ENCODE measurements around the gene SAXO2. TPM values are rescaled to one million over a fixed set of nuclear protein-coding genes. Genes with fewer than 3 reads are reported as not detected.
"Not testable (repeated sequence)": the region's sequence is repeated elsewhere in the genome, so short reads cannot be mapped to it uniquely, and the experiment has no call there.

Gene SAXO2
- total and polyA plus RNA-seq, 2 donors (not counting 1 experiment from before 2014, with no cell fraction given) = 2.5 to 30.2 TPM

DNA sequence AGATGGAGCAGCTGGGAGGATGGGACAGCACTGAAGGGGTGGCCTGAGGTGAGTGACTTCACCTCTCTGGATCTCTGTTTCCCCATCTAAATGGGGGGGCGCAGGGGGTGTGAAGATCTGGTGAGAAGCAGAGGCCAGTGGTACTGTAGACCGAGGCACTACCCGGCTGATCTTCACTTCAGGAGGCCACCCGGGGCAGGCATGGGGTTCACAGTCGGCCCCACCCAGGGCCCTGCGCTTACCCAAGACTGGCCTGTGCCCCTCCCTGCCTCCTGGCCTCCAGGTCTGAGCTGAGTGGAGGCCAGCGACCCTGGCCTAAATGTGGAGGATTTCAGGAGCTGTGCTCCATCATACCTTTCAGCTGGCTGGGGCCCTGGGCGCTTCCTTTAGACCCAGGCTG is 55.7 kb downstream of the SAXO2 start:
- H3K27ac ChIP-seq (ENCODE audit: low read length in 2 of 2); CTCF ChIA-PET; H3K9me3 Mint-ChIP-seq (ENCODE audit: insufficient read depth); ATAC-seq (ENCODE audit: low read depth); H3K36me3 ChIP-seq (replicated peaks in 1 of 2; ENCODE audit: control extremely low read depth in 1 of 2, control insufficient read depth in 1 of 2, extremely low read depth in 1 of 2, insufficient read depth in 2 of 2, low read length in 1 of 2); H3K79me2 ChIP-seq (ENCODE audit: control insufficient read depth, insufficient read depth, low read length); H3K4me2 ChIP-seq (replicated peaks; ENCODE audit: low read depth, low read length, poor library complexity, severe bottlenecking); H4K20me1 ChIP-seq (ENCODE audit: control insufficient read depth, insufficient read depth, low read length, poor library complexity, severe bottlenecking); H3K4me3 ChIP-seq (ENCODE audit: control extremely low read depth in 1 of 5, extremely low read depth in 1 of 5, insufficient read depth in 1 of 5, low read depth in 2 of 5, low read length in 4 of 5); H3K4me1 ChIP-seq (ENCODE audit: control insufficient read depth in 2 of 2, insufficient read depth in 2 of 2, low read length in 2 of 2); H2AFZ ChIP-seq (ENCODE audit: insufficient read depth, low read depth, low read length, poor library complexity, severe bottlenecking); H3K9me3 ChIP-seq (ENCODE audit: control extremely low read depth in 1 of 3, control insufficient read depth in 2 of 3, insufficient read depth in 1 of 3, low read length in 2 of 3); intact Hi-C loops (cut with micrococcal nuclease); H3K4me3 Mint-ChIP-seq; POLR2A ChIA-PET; H3K4me1 Mint-ChIP-seq; H3K27me3 ChIP-seq (replicated peaks in 1 of 4; ENCODE audit: control extremely low read depth in 1 of 4, control insufficient read depth in 3 of 4, insufficient read depth in 4 of 4, low read length in 3 of 4); H3K27me3 Mint-ChIP-seq; H3K27ac Mint-ChIP-seq; DNase-seq; H3K9ac ChIP-seq (ENCODE audit: low read length): not testable (repeated sequence)
- 88% methylated on average over 7 of the region's 8 CpGs for WGBS (ENCODE audit: insufficient coverage)

DNA sequence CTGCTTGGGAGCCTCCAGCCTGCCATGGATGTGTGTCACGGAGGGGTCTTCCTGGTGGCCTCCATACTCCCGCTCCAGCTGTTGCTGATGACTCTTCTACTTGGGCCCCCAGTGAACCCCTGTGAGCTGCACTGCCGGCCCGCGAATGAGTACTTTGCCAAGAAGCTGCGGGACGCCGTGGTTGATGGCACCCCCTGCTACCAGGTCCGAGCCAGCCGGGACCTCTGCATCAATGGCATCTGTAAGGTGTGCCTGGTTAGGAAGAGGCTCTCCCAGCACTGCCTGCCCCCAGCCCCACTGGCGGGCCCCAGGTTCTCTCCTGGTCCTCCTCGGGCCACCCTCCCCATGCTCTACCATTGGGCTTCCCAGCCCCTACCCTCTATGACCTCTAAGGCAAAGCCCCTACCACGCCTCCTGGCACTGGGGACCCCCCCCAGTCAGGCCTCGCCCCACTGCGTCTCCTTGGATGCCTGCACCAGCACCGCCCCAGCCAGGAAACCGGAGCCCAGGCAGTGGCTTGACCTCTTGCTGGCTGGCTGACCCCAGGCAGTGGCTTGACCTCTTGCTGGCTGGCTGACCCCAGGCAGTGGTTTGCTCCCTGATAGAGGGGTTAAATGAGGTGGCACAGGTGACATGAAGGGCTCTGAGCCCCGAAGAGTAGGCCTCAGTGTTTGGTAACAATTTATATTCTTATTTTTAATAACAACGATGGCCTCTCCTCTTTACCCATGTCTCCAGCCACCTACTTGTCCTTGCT is 57.1 kb downstream of the SAXO2 start:
- CTCF ChIA-PET; H3K9me3 Mint-ChIP-seq (ENCODE audit: insufficient read depth); H3K27ac Mint-ChIP-seq; H3K4me2 ChIP-seq (replicated peaks; ENCODE audit: low read depth, low read length, poor library complexity, severe bottlenecking); intact Hi-C loops (cut with micrococcal nuclease); H3K4me1 Mint-ChIP-seq; H3K27me3 ChIP-seq (replicated peaks in 1 of 4; ENCODE audit: control extremely low read depth in 1 of 4, control insufficient read depth in 3 of 4, insufficient read depth in 4 of 4, low read length in 3 of 4); POLR2A ChIA-PET; H3K36me3 ChIP-seq (replicated peaks in 1 of 2; ENCODE audit: control extremely low read depth in 1 of 2, control insufficient read depth in 1 of 2, extremely low read depth in 1 of 2, insufficient read depth in 2 of 2, low read length in 1 of 2); H3K9ac ChIP-seq (ENCODE audit: low read length); H3K79me2 ChIP-seq (ENCODE audit: control insufficient read depth, insufficient read depth, low read length); DNase-seq; H3K27me3 Mint-ChIP-seq; H2AFZ ChIP-seq (ENCODE audit: insufficient read depth, low read depth, low read length, poor library complexity, severe bottlenecking); H4K20me1 ChIP-seq (ENCODE audit: control insufficient read depth, insufficient read depth, low read length, poor library complexity, severe bottlenecking); H3K4me3 ChIP-seq (ENCODE audit: control extremely low read depth in 1 of 5, extremely low read depth in 1 of 5, insufficient read depth in 1 of 5, low read depth in 2 of 5, low read length in 4 of 5); H3K4me1 ChIP-seq (ENCODE audit: control insufficient read depth in 2 of 2, insufficient read depth in 2 of 2, low read length in 2 of 2); ATAC-seq (ENCODE audit: low read depth); H3K27ac ChIP-seq (ENCODE audit: low read length in 2 of 2); H3K4me3 Mint-ChIP-seq; H3K9me3 ChIP-seq (ENCODE audit: control extremely low read depth in 1 of 3, control insufficient read depth in 2 of 3, insufficient read depth in 1 of 3, low read length in 2 of 3): not testable (repeated sequence)
- WGBS (ENCODE audit: insufficient coverage) = 90% methylated on average over 4 of the region's 19 CpGs

DNA sequence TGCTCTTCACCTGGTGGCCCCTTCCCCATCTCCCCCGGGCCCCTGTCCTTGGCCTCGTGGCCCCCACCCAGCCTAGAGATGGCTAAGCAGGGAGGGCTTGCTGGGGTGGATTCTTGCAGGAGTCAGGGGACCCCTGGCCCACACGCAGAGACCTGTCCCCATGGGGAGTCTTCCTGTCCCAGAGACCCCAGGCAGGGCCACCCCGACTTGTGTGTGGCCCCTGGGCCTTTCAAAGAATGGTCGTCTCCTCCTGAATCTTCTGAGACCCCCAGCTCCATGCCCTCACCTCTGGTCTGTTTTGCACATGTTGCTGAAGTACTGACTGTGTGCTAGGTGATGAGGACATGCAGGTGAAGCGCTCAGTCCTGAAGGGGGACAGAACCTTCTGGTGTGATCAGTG is 58.2 kb downstream of the SAXO2 start:
- H3K4me1 Mint-ChIP-seq; H4K20me1 ChIP-seq (ENCODE audit: control insufficient read depth, insufficient read depth, low read length, poor library complexity, severe bottlenecking); H3K9me3 ChIP-seq (ENCODE audit: control extremely low read depth in 1 of 3, control insufficient read depth in 2 of 3, insufficient read depth in 1 of 3, low read length in 2 of 3); CTCF ChIA-PET; H3K27me3 ChIP-seq (replicated peaks in 1 of 4; ENCODE audit: control extremely low read depth in 1 of 4, control insufficient read depth in 3 of 4, insufficient read depth in 4 of 4, low read length in 3 of 4); intact Hi-C loops (cut with micrococcal nuclease); H3K9ac ChIP-seq (ENCODE audit: low read length); POLR2A ChIA-PET; H3K27ac Mint-ChIP-seq; H3K9me3 Mint-ChIP-seq (ENCODE audit: insufficient read depth); H3K79me2 ChIP-seq (ENCODE audit: control insufficient read depth, insufficient read depth, low read length); H3K4me1 ChIP-seq (ENCODE audit: control insufficient read depth in 2 of 2, insufficient read depth in 2 of 2, low read length in 2 of 2); H3K27me3 Mint-ChIP-seq; DNase-seq; H3K36me3 ChIP-seq (replicated peaks in 1 of 2; ENCODE audit: control extremely low read depth in 1 of 2, control insufficient read depth in 1 of 2, extremely low read depth in 1 of 2, insufficient read depth in 2 of 2, low read length in 1 of 2); H3K27ac ChIP-seq (ENCODE audit: low read length in 2 of 2); H3K4me3 ChIP-seq (ENCODE audit: control extremely low read depth in 1 of 5, extremely low read depth in 1 of 5, insufficient read depth in 1 of 5, low read depth in 2 of 5, low read length in 4 of 5); ATAC-seq (ENCODE audit: low read depth); H2AFZ ChIP-seq (ENCODE audit: insufficient read depth, low read depth, low read length, poor library complexity, severe bottlenecking); H3K4me2 ChIP-seq (replicated peaks; ENCODE audit: low read depth, low read length, poor library complexity, severe bottlenecking); H3K4me3 Mint-ChIP-seq: not testable (repeated sequence)
- WGBS (ENCODE audit: insufficient coverage) = no CpG with 5 or more reads among the region's 6 CpGs

GRCh38 chr15:82322488-82322887 is 59.9 kb downstream of the SAXO2 start:
- H3K27me3 ChIP-seq (replicated peaks in 1 of 4; ENCODE audit: control extremely low read depth in 1 of 4, control insufficient read depth in 3 of 4, insufficient read depth in 4 of 4, low read length in 3 of 4); H3K4me1 Mint-ChIP-seq; DNase-seq; H3K27ac Mint-ChIP-seq; CTCF ChIA-PET; H3K4me1 ChIP-seq (ENCODE audit: control insufficient read depth in 2 of 2, insufficient read depth in 2 of 2, low read length in 2 of 2); H3K36me3 ChIP-seq (replicated peaks in 1 of 2; ENCODE audit: control extremely low read depth in 1 of 2, control insufficient read depth in 1 of 2, extremely low read depth in 1 of 2, insufficient read depth in 2 of 2, low read length in 1 of 2); POLR2A ChIA-PET; H4K20me1 ChIP-seq (ENCODE audit: control insufficient read depth, insufficient read depth, low read length, poor library complexity, severe bottlenecking); H3K4me3 Mint-ChIP-seq; ATAC-seq (ENCODE audit: low read depth); H3K27ac ChIP-seq (ENCODE audit: low read length in 2 of 2); H3K79me2 ChIP-seq (ENCODE audit: control insufficient read depth, insufficient read depth, low read length); H3K9me3 ChIP-seq (ENCODE audit: control extremely low read depth in 1 of 3, control insufficient read depth in 2 of 3, insufficient read depth in 1 of 3, low read length in 2 of 3); H3K27me3 Mint-ChIP-seq; intact Hi-C loops (cut with micrococcal nuclease); H3K9me3 Mint-ChIP-seq (ENCODE audit: insufficient read depth); H3K9ac ChIP-seq (ENCODE audit: low read length); H2AFZ ChIP-seq (ENCODE audit: insufficient read depth, low read depth, low read length, poor library complexity, severe bottlenecking); H3K4me2 ChIP-seq (replicated peaks; ENCODE audit: low read depth, low read length, poor library complexity, severe bottlenecking); H3K4me3 ChIP-seq (ENCODE audit: control extremely low read depth in 1 of 5, extremely low read depth in 1 of 5, insufficient read depth in 1 of 5, low read depth in 2 of 5, low read length in 4 of 5): not testable (repeated sequence)
- no CpG with 5 or more reads among the region's 10 CpGs for WGBS (ENCODE audit: insufficient coverage)
